Right lung (tissue), 10 donors: ENCODE results near the gene C3orf70. TPM values are rescaled to one million over a fixed set of nuclear protein-coding genes. Genes with fewer than 3 reads are reported as not detected.

Source experiments
- DNase-seq, 2 donors: peaks; one replicate each; pipeline ENCODE4 v3.0.0-alpha.2; 2013
- long read RNA-seq, 8 donors: transcript quantifications; one replicate each; lab custom pipeline, GENCODE V29; 2026
- polyA plus RNA-seq, 5 donors: library from polyadenylated mRNA; unstranded; fragments of 120-200 nt; gene quantifications; one replicate each; pipeline versions ENCODE4 v1.2.1 to v1.2.3, GENCODE V29; 2013; ENCODE audit warnings: inconsistent platforms in 1 of 5, low replicate concordance in 1 of 5; ENCODE audit not compliant: insufficient read length in 5 of 5, insufficient read depth in 1 of 5

Gene C3orf70
- 1 to 10 TPM; 4.0 to 6.3 (median 4.9) TPM for polyA plus RNA-seq
- long read RNA-seq, donor 1, full-length matches to known transcripts, result 1 of 1 reads
- long read RNA-seq, donor 1, partial matches to known transcripts, result 0 of 1 reads
- long read RNA-seq, donor 1, other reads (novel, unspliced or antisense), result 0 of 1 reads
- long read RNA-seq, donor 2, result 0 reads
- long read RNA-seq, donor 3, full-length matches to known transcripts, result 1 of 1 reads
- long read RNA-seq, donor 3, partial matches to known transcripts, result 0 of 1 reads
- long read RNA-seq, donor 3, other reads (novel, unspliced or antisense), result 0 of 1 reads
- long read RNA-seq, donor 4, full-length matches to known transcripts, result 1 of 1 reads
- long read RNA-seq, donor 4, partial matches to known transcripts, result 0 of 1 reads
- long read RNA-seq, donor 4, other reads (novel, unspliced or antisense), result 0 of 1 reads
- long read RNA-seq, donor 5, full-length matches to known transcripts, result 4 of 4 reads
- long read RNA-seq, donor 5, partial matches to known transcripts, result 0 of 4 reads
- long read RNA-seq, donor 5, other reads (novel, unspliced or antisense), result 0 of 4 reads
- long read RNA-seq, donor 6, full-length matches to known transcripts, result 3 of 3 reads
- long read RNA-seq, donor 6, partial matches to known transcripts, result 0 of 3 reads
- long read RNA-seq, donor 6, other reads (novel, unspliced or antisense), result 0 of 3 reads
- long read RNA-seq, donor 7, full-length matches to known transcripts, result 1 of 1 reads
- long read RNA-seq, donor 7, partial matches to known transcripts, result 0 of 1 reads
- long read RNA-seq, donor 7, other reads (novel, unspliced or antisense), result 0 of 1 reads
- long read RNA-seq, donor 8, full-length matches to known transcripts, result 1 of 1 reads
- long read RNA-seq, donor 8, partial matches to known transcripts, result 0 of 1 reads
- long read RNA-seq, donor 8, other reads (novel, unspliced or antisense), result 0 of 1 reads

GRCh38 chr3:185152410-185153170 lies at the start of gene C3orf70:
Gene C3orf70, minus strand, starts transcription at chr3:185153060. Its CDS starts 237 bp downstream, at chr3:185152823.
- peak; percentile 64 to 74 for DNase-seq

- no peak for DNase-seq
Measured at GRCh38 chr3:185200639-185201038, 47.8 kb upstream of the C3orf70 start.

- DNase-seq, result no peak
Measured at GRCh38 chr3:185199671-185200070, 46.8 kb upstream of the C3orf70 start.

- no peak for DNase-seq
Measured at GRCh38 chr3:185199206-185199605, 46.3 kb upstream of the C3orf70 start.

GRCh38 chr3:185197068-185197467 lies 44.2 kb upstream of the C3orf70 start:
- no peak for DNase-seq

- DNase-seq, result no peak
Measured at GRCh38 chr3:185195652-185196051, 42.8 kb upstream of the C3orf70 start.

GRCh38 chr3:185188816-185189215 lies 36.0 kb upstream of the C3orf70 start:
- DNase-seq, result no peak

- DNase-seq, result no peak
Measured at GRCh38 chr3:185187391-185187790, 34.5 kb upstream of the C3orf70 start.

- DNase-seq, result peak in 1 of 2 donors; percentile 34
Measured at GRCh38 chr3:185176750-185177359, 24.0 kb upstream of the C3orf70 start.

GRCh38 chr3:185175370-185175987 lies 22.6 kb upstream of the C3orf70 start:
- DNase-seq, result peak in 1 of 2 donors; percentile 33

- DNase-seq, result no peak
Measured at GRCh38 chr3:185172086-185173049, 19.5 kb upstream of the C3orf70 start.

GRCh38 chr3:185164428-185165217 lies 11.8 kb upstream of the C3orf70 start:
- no peak for DNase-seq

- no peak for DNase-seq
Measured at GRCh38 chr3:185162634-185163033, 9.8 kb upstream of the C3orf70 start.

- no peak for DNase-seq
Measured at GRCh38 chr3:185161761-185162160, 8.9 kb upstream of the C3orf70 start.

GRCh38 chr3:185157347-185157746 lies 4.5 kb upstream of the C3orf70 start:
- DNase-seq, result no peak

- DNase-seq, result no peak
Measured at GRCh38 chr3:185155678-185156077, 2.8 kb upstream of the C3orf70 start.

- DNase-seq, result no peak
Measured at GRCh38 chr3:185153861-185154629, 1.2 kb upstream of the C3orf70 start.
